ENCODE data around the gene MYRIP.
"Not testable (repeated sequence)": the region's sequence is repeated elsewhere in the genome, so short reads cannot be mapped to it uniquely, and the experiment has no call there.

DNA sequence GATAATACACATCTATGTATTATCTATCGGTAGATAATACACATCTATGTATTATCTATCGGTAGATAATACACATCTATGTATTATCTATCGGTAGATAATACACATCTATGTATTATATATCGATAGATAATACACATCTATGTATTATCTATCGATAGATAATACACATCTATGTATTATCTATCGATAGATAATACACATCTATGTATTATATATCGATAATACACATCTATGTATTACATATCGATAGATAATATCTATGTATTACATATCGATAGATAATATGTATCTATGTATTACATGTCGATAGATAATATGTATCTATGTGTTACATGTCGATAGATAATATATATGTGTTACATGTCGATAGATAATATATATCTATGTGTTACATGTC lies 275.0 kb downstream of the MYRIP start:
- not testable (repeated sequence) for TF ChIP-seq POLR2A (IDR thresholded peaks at IDR 0.05; ENCODE audit: extremely low read depth, insufficient read length); MYC (IDR thresholded peaks at IDR 0.05; ENCODE audit: low read depth, low read length)
- TF ChIP-seq, protein P1, sequence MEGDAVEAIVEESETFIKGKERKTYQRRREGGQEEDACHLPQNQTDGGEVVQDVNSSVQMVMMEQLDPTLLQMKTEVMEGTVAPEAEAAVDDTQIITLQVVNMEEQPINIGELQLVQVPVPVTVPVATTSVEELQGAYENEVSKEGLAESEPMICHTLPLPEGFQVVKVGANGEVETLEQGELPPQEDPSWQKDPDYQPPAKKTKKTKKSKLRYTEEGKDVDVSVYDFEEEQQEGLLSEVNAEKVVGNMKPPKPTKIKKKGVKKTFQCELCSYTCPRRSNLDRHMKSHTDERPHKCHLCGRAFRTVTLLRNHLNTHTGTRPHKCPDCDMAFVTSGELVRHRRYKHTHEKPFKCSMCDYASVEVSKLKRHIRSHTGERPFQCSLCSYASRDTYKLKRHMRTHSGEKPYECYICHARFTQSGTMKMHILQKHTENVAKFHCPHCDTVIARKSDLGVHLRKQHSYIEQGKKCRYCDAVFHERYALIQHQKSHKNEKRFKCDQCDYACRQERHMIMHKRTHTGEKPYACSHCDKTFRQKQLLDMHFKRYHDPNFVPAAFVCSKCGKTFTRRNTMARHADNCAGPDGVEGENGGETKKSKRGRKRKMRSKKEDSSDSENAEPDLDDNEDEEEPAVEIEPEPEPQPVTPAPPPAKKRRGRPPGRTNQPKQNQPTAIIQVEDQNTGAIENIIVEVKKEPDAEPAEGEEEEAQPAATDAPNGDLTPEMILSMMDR (IDR thresholded peaks at IDR 0.05; ENCODE audit: low read depth, low read length), result not testable (repeated sequence)
- TF ChIP-seq, protein P2, sequence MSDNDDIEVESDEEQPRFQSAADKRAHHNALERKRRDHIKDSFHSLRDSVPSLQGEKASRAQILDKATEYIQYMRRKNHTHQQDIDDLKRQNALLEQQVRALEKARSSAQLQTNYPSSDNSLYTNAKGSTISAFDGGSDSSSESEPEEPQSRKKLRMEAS (IDR thresholded peaks at IDR 0.05; ENCODE audit: low read depth, low read length), result not testable (repeated sequence)
